Measurements from ENCODE around the gene OLA1. TPM values are rescaled to one million over a fixed set of nuclear protein-coding genes. Genes with fewer than 3 reads are reported as not detected.

OLA1 gene
- polyA plus RNA-seq, 1 donor (not counting 4 experiments of a cell fraction or from before 2014, with no cell fraction given) = 217 TPM

- no peaks in the 10 kb centered on the region for H3K9me3 ChIP-seq (ENCODE audit: control insufficient read depth, low read depth, low read length)
- peak overlapping the region; percentile 46 for H3K4me2 ChIP-seq (ENCODE audit: control insufficient read depth, extremely low read depth, insufficient read depth, low read depth, low read length)
- peaks cover 8% of the 10 kb centered on the region for H4K20me1 ChIP-seq (ENCODE audit: control insufficient read depth, extremely low read depth, insufficient read depth, low read length)
- DNase-seq (ENCODE audit: low read depth, low spot score) = no peak
- peaks cover 7 to 17% of the 10 kb centered on the region in 2 experiments for H3K36me3 ChIP-seq (ENCODE audit: control insufficient read depth in 2 of 2, extremely low read depth in 1 of 2, insufficient read depth in 2 of 2, low read length in 2 of 2)
- H3K9ac ChIP-seq (ENCODE audit: control insufficient read depth, extremely low read depth, insufficient read depth, low read length) = no peak overlapping the region
- H3K27me3 ChIP-seq (ENCODE audit: control insufficient read depth, extremely low read depth, insufficient read depth, low read length) = no peaks in the 10 kb centered on the region
- dilution Hi-C loops (cut with MboI; ENCODE audit: extremely low pct_ligation_motif_present, low sequenced_read_pairs) = no loop called here
- no peak overlapping the region for H3K4me3 ChIP-seq (ENCODE audit: control insufficient read depth in 2 of 3, extremely low read depth in 1 of 3, insufficient read depth in 2 of 3, low read depth in 1 of 3, low read length in 3 of 3)
- H3K9me1 ChIP-seq (ENCODE audit: control insufficient read depth, extremely low read depth, insufficient read depth, low read length) = no peaks in the 10 kb centered on the region
- no peak overlapping the region for H2AFZ ChIP-seq (ENCODE audit: control insufficient read depth, low read length)
- no peak for TF ChIP-seq CTCF (optimal IDR thresholded peaks at IDR 0.05 in 1 of 3, IDR thresholded peaks at IDR 0.05 in 1 of 3, conservative IDR thresholded peaks at IDR 0.05 in 1 of 3; ENCODE audit: extremely low read depth in 1 of 3, insufficient read depth in 2 of 3, low read length in 3 of 3)
- no peak for TF ChIP-seq EZH2 (IDR thresholded peaks at IDR 0.05; ENCODE audit: low read length)
- H3K79me2 ChIP-seq (ENCODE audit: control insufficient read depth, insufficient read depth, low read length) = peaks cover 90% of the 10 kb centered on the region
- peaks cover 19% of the 10 kb centered on the region for H3K4me1 ChIP-seq (ENCODE audit: control insufficient read depth, extremely low read depth, insufficient read depth, low read length)
- peak overlapping the region; percentile 18 for H3K27ac ChIP-seq (ENCODE audit: control insufficient read depth, insufficient read depth, low read length)
- FAIRE-seq = no peak
These were observed 4.5 kb downstream of the OLA1 start for GRCh38 chr2:174243812-174244211.

- FAIRE-seq (no peak), DNase-seq (ENCODE audit: low read depth, low spot score) (no peak)
- TF ChIP-seq CTCF (optimal IDR thresholded peaks at IDR 0.05 in 1 of 3, IDR thresholded peaks at IDR 0.05 in 1 of 3, conservative IDR thresholded peaks at IDR 0.05 in 1 of 3; ENCODE audit: extremely low read depth in 1 of 3, insufficient read depth in 2 of 3, low read length in 3 of 3) = no peak
- TF ChIP-seq EZH2 (IDR thresholded peaks at IDR 0.05; ENCODE audit: low read length) = no peak
- no peaks in the 10 kb centered on the region for H3K9me3 ChIP-seq (ENCODE audit: control insufficient read depth, low read depth, low read length)
- H3K4me1 ChIP-seq (ENCODE audit: control insufficient read depth, extremely low read depth, insufficient read depth, low read length) = peaks cover 15% of the 10 kb centered on the region
- H3K36me3 ChIP-seq (ENCODE audit: control insufficient read depth in 2 of 2, extremely low read depth in 1 of 2, insufficient read depth in 2 of 2, low read length in 2 of 2) = peaks cover 8 to 10% of the 10 kb centered on the region in 2 experiments
- H3K9me1 ChIP-seq (ENCODE audit: control insufficient read depth, extremely low read depth, insufficient read depth, low read length) = no peaks in the 10 kb centered on the region
- no peaks in the 10 kb centered on the region for H3K27me3 ChIP-seq (ENCODE audit: control insufficient read depth, extremely low read depth, insufficient read depth, low read length)
- H3K79me2 ChIP-seq (ENCODE audit: control insufficient read depth, insufficient read depth, low read length) = peaks cover 92% of the 10 kb centered on the region
- dilution Hi-C loops (cut with MboI; ENCODE audit: extremely low pct_ligation_motif_present, low sequenced_read_pairs) = no loop called here
- peaks cover 8% of the 10 kb centered on the region for H4K20me1 ChIP-seq (ENCODE audit: control insufficient read depth, extremely low read depth, insufficient read depth, low read length)
- H3K4me3 ChIP-seq (ENCODE audit: control insufficient read depth in 2 of 3, extremely low read depth in 1 of 3, insufficient read depth in 2 of 3, low read depth in 1 of 3, low read length in 3 of 3) = no peak overlapping the region
- H3K27ac ChIP-seq (ENCODE audit: control insufficient read depth, insufficient read depth, low read length) = no peak overlapping the region
- no peak overlapping the region for H3K4me2 ChIP-seq (ENCODE audit: control insufficient read depth, extremely low read depth, insufficient read depth, low read depth, low read length)
- no peak overlapping the region for H2AFZ ChIP-seq (ENCODE audit: control insufficient read depth, low read length)
- no peak overlapping the region for H3K9ac ChIP-seq (ENCODE audit: control insufficient read depth, extremely low read depth, insufficient read depth, low read length)
These were observed 8.2 kb downstream of the OLA1 start for GRCh38 chr2:174240097-174240496.

All from keratinocyte (primary cell).